ENCODE measurements around the gene ARMH1.

ARMH1 gene

GRCh38 chr1:44701141-44701573 lies 26.6 kb downstream of the ARMH1 start:
- Histone ChIP-seq H4K20me1 (ENCODE audit: insufficient read depth) (no peaks in the 10 kb centered on the region), H3K79me2 (ENCODE audit: insufficient read depth, low read depth) (no peaks in the 10 kb centered on the region), H3K4me1 (ENCODE audit: low read depth, poor library complexity, severe bottlenecking) (no peaks in the 10 kb centered on the region), H3K4me3 (IDR thresholded peaks at IDR 0.05; ENCODE audit: insufficient read depth, low read depth, low read length) (no peak overlapping the region), H3K4me2 (no peak overlapping the region), H3K36me3 (ENCODE audit: insufficient read depth) (no peaks in the 10 kb centered on the region), H3K27ac (no peak overlapping the region), H3K27me3 (ENCODE audit: insufficient read depth, low read depth) (no peaks in the 10 kb centered on the region), H2AFZ (ENCODE audit: low read depth) (no peak overlapping the region), H3K9ac (no peak overlapping the region)
- no peak for TF ChIP-seq CTCF (conservative IDR thresholded peaks at IDR 0.05; ENCODE audit: low read depth, low read length)

DNA sequence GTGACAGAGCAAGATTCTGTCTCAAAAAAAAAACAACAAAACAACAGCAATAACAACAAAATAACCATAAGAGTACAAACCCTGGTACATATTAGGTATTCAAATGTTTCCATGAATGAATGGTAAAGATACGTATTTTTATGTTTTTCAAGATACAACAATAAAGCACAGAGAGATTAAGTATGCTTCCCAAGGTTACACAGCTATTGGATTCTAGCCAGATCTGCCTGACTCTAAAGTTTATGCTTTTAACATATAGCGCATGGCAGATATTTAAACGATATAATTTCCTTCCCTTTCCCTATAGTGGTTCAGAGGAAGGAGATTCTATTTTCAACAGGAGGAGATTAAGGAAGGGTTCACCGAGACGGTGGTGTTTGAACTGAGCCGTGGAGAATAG lies 31.0 kb downstream of the ARMH1 start:
- no peak overlapping the region for H2AFZ ChIP-seq (ENCODE audit: low read depth)
- TF ChIP-seq CTCF (conservative IDR thresholded peaks at IDR 0.05; ENCODE audit: low read depth, low read length) = no peak
- H4K20me1 ChIP-seq (ENCODE audit: insufficient read depth) = no peaks in the 10 kb centered on the region; the same call in 1 of the 2 replicates

DNA sequence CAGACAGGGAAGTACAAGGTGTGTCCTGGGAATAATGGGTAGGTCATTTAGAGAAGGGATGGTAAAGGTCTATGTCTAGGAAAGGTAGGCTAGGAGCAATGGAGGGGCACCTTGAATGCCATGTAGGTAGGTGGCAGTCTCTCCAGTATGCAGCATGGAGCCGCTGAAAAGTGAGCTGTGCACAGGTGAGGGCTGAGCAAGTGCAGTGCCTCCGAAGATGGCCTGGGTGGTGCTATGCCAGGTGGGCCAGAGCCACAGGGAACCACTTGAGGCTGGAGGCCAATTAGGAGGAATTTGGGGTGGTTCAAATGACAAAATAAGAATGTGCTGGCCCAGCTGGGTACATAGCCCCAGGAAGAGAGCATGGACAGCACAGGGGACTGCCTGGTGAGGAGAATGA lies 31.4 kb downstream of the ARMH1 start:
- H3K4me3 ChIP-seq (IDR thresholded peaks at IDR 0.05; ENCODE audit: insufficient read depth, low read depth, low read length) = no peak overlapping the region
- H3K27ac ChIP-seq = no peak overlapping the region
- H3K27me3 ChIP-seq (ENCODE audit: insufficient read depth, low read depth) = no peaks in the 10 kb centered on the region
- TF ChIP-seq CTCF (conservative IDR thresholded peaks at IDR 0.05; ENCODE audit: low read depth, low read length) = no peak
- H3K9ac ChIP-seq = no peak overlapping the region
- no peak overlapping the region for H2AFZ ChIP-seq (ENCODE audit: low read depth)
- H4K20me1 ChIP-seq (ENCODE audit: insufficient read depth) = no peaks in the 10 kb centered on the region; the same call in 1 of the 2 replicates
- H3K4me1 ChIP-seq (ENCODE audit: low read depth, poor library complexity, severe bottlenecking) = peaks cover 11% of the 10 kb centered on the region
- no peak overlapping the region for H3K4me2 ChIP-seq
- no peaks in the 10 kb centered on the region for H3K79me2 ChIP-seq (ENCODE audit: insufficient read depth, low read depth)
- H3K36me3 ChIP-seq (ENCODE audit: insufficient read depth) = no peaks in the 10 kb centered on the region

More for the DNA sequence above, 31.0 kb downstream of the ARMH1 start:
- peaks cover 11% of the 10 kb centered on the region for H3K4me1 ChIP-seq (ENCODE audit: low read depth, poor library complexity, severe bottlenecking)
- H3K79me2 ChIP-seq (ENCODE audit: insufficient read depth, low read depth) = no peaks in the 10 kb centered on the region
- no peak overlapping the region for H3K4me3 ChIP-seq (IDR thresholded peaks at IDR 0.05; ENCODE audit: insufficient read depth, low read depth, low read length)
- no peaks in the 10 kb centered on the region for H3K36me3 ChIP-seq (ENCODE audit: insufficient read depth)
- H3K4me2 ChIP-seq = no peak overlapping the region
- no peak overlapping the region for H3K9ac ChIP-seq
- H3K27me3 ChIP-seq (ENCODE audit: insufficient read depth, low read depth) = no peaks in the 10 kb centered on the region
- no peak overlapping the region for H3K27ac ChIP-seq

- H3K4me2 ChIP-seq = no peak overlapping the region; the same call in 1 of the 2 replicates
- H3K27ac ChIP-seq = no peak overlapping the region
- no peak for TF ChIP-seq CTCF (conservative IDR thresholded peaks at IDR 0.05; ENCODE audit: low read depth, low read length)
- H3K4me3 ChIP-seq (IDR thresholded peaks at IDR 0.05; ENCODE audit: insufficient read depth, low read depth, low read length) = no peak overlapping the region
- H3K36me3 ChIP-seq (ENCODE audit: insufficient read depth) = no peaks in the 10 kb centered on the region
- no peak overlapping the region for H2AFZ ChIP-seq (ENCODE audit: low read depth)
- H3K27me3 ChIP-seq (ENCODE audit: insufficient read depth, low read depth) = peaks cover 3% of the 10 kb centered on the region; the same call in 1 of the 2 replicates
- H3K9ac ChIP-seq = no peak overlapping the region
- no peaks in the 10 kb centered on the region for H3K79me2 ChIP-seq (ENCODE audit: insufficient read depth, low read depth)
- H4K20me1 ChIP-seq (ENCODE audit: insufficient read depth) = no peaks in the 10 kb centered on the region; the same call in 1 of the 2 replicates
- H3K4me1 ChIP-seq (ENCODE audit: low read depth, poor library complexity, severe bottlenecking) = peaks cover 11% of the 10 kb centered on the region
Observed at GRCh38 chr1:44707112-44707881, 32.8 kb downstream of the ARMH1 start.
